Measurements from ENCODE around the gene NFIB. TPM values are rescaled to one million over a fixed set of nuclear protein-coding genes. Genes with fewer than 3 reads are reported as not detected.

NFIB gene
- total RNA-seq, 1 donor from 2014 or later: 37.2 TPM

- no peak for ATAC-seq
These were observed 40.9 kb downstream of the NFIB start for GRCh38 chr9:14272927-14273528.

GRCh38 chr9:14271093-14271673 lies 42.8 kb downstream of the NFIB start:
- no peak for ATAC-seq

GRCh38 chr9:14270358-14271092 lies 43.4 kb downstream of the NFIB start:
- ATAC-seq: no peak

- no peak for ATAC-seq
These were observed 44.0 kb downstream of the NFIB start for GRCh38 chr9:14269916-14270315.

- ATAC-seq: no peak
These were observed 50.0 kb downstream of the NFIB start for GRCh38 chr9:14263707-14264483.

- no peak for ATAC-seq
These were observed 51.1 kb downstream of the NFIB start for GRCh38 chr9:14262827-14263226.

- ATAC-seq: no peak
These were observed 52.3 kb downstream of the NFIB start for GRCh38 chr9:14261616-14262015.

- ATAC-seq: no peak
These were observed 53.8 kb downstream of the NFIB start for GRCh38 chr9:14260101-14260500.

GRCh38 chr9:14258660-14259239 lies 55.2 kb downstream of the NFIB start:
- no peak for ATAC-seq

- no peak for ATAC-seq
These were observed 55.8 kb downstream of the NFIB start for GRCh38 chr9:14258156-14258555.

GRCh38 chr9:14256588-14256987 lies 57.4 kb downstream of the NFIB start:
- no peak for ATAC-seq

- ATAC-seq: peak; percentile 97
These were observed 62.5 kb downstream of the NFIB start for GRCh38 chr9:14251154-14252071.

- no peak for ATAC-seq
These were observed 63.2 kb downstream of the NFIB start for GRCh38 chr9:14250794-14251153.

GRCh38 chr9:14249527-14249926 lies 64.4 kb downstream of the NFIB start:
- ATAC-seq: no peak

- ATAC-seq: no peak
These were observed 65.8 kb downstream of the NFIB start for GRCh38 chr9:14248149-14248548.

GRCh38 chr9:14247577-14247976 lies 66.4 kb downstream of the NFIB start:
- no peak for ATAC-seq

- ATAC-seq: no peak
These were observed 67.0 kb downstream of the NFIB start for GRCh38 chr9:14246951-14247350.

- ATAC-seq: no peak
These were observed 67.9 kb downstream of the NFIB start for GRCh38 chr9:14245901-14246525.

- ATAC-seq: no peak
These were observed 70.4 kb downstream of the NFIB start for GRCh38 chr9:14243514-14244042.

GRCh38 chr9:14242150-14242805 lies 71.7 kb downstream of the NFIB start:
- ATAC-seq: no peak

GRCh38 chr9:14240537-14240936 lies 73.4 kb downstream of the NFIB start:
- ATAC-seq: no peak
